GM18861 (cell line): ENCODE data around the gene RCL1.

Experiments used
- ATAC-seq: cut with Tn5 transposase; IDR thresholded peaks from one replicate; pipeline ENCODE4 v1.9.1; 2021; ENCODE audit not compliant: unreplicated experiment

The RCL1 gene

GRCh38 chr9:4838189-4838546, 45.4 kb downstream of the RCL1 start:
- no peak for ATAC-seq

- ATAC-seq: no peak
Observed at GRCh38 chr9:4839470-4839912, 46.7 kb downstream of the RCL1 start.

GRCh38 chr9:4840018-4840417, 47.3 kb downstream of the RCL1 start:
- ATAC-seq: no peak

GRCh38 chr9:4842213-4842612, 49.5 kb downstream of the RCL1 start:
- no peak for ATAC-seq

GRCh38 chr9:4842734-4843133, 50.0 kb downstream of the RCL1 start:
- ATAC-seq: no peak

DNA sequence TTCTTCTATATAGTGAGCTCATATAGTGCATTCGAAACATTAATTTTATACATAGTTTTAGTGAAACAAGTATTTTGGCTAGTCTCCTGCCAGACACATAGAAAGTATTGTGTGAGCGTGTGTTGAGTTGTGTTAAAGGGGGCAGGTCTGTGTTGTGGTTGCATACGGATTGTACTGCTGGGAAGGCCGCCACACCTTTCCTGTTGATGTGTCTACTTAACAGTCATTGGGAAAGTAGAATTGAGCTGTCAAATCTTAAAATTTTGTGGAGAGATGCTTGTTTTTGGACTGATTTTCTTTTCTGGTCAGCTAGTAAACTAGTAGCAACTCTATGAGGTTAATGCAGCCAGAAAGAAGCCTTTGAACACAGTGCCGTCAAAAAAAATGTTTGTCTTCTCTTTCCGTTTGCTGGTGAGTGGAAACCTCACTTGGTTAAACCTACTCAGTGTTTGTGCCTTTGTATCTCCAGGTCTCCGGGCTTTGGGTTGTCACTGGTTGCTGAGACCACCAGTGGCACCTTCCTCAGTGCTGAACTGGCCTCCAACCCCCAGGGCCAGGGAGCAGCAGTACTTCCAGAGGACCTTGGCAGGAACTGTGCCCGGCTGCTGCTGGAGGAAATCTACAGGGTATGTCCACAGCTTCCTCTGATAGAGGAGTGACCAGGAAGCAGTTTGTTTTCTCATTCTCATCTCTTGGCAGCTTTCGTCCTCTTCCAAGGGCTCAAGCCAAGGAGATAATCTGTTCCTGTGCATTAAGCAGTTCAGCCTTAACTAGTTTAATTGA, 51.5 kb downstream of the RCL1 start:
- ATAC-seq: no peak

GRCh38 chr9:4849369-4849768, 56.6 kb downstream of the RCL1 start:
- ATAC-seq: no peak

- no peak for ATAC-seq
Observed at GRCh38 chr9:4850603-4851310, 58.0 kb downstream of the RCL1 start.

- ATAC-seq: no peak
Observed at GRCh38 chr9:4852419-4852818, 59.7 kb downstream of the RCL1 start.

DNA sequence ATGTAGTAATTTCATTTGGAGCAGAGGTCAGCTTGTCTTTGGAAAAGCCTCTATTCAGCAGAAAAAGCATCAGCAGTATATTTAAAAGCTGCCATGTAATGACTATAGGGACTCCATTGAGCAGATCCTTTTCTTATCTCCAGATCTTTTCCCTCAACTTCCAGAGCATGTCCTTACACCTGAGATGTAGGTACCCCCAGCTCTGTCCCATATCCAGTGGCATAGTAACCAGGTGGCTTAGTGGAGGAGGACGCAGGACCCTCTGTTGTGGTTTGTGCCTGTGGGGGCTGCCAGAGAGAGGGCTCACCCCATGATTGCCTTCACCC, 61.5 kb downstream of the RCL1 start:
- ATAC-seq: no peak

DNA sequence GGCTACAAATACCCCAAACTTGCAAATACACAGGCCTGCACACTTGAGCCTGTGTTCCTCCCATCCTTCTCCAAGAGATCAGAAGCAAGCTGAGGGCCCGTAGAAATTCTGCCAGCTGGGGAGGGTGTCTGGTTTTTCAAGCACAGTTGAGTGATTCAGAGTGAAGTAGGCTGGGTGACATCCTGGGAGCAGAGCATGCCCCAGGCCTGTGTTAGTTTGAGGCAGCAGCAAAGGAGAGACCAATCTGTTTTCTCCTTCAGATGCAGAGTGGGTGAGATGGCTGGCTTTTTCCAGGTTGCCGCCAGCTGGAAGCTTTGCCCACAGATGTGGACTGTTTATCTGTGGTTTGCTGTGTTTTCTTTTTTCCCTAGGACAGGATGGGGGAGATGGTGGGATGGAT, 63.1 kb downstream of the RCL1 start:
- no peak for ATAC-seq

- no peak for ATAC-seq
Observed at GRCh38 chr9:4857163-4857810, 64.5 kb downstream of the RCL1 start.

GRCh38 chr9:4859035-4859434, 66.3 kb downstream of the RCL1 start:
- no peak for ATAC-seq

DNA sequence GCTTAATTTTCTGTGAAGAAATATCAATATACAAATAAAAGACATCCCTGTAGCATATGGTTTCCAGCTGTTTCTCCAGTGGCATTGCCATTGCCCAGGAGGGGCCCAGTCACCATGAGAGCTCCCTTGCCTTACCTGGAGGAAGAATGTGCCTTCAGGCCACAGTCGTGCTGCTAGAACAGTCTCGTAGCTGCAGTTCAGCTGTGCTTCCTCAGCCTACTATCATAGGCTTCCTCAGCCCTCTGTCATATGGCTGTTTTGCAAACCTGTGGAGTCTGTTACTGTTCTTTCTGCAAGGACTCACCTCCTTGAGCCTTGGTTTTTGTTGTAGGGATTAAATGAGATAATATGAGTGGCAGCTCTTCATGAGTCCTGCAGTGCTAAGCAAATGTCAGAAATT, 67.6 kb downstream of the RCL1 start:
- no peak for ATAC-seq

GRCh38 chr9:4861145-4861544, 68.4 kb downstream of the RCL1 start:
- no peak for ATAC-seq

- ATAC-seq: no peak
Observed at GRCh38 chr9:4861736-4862451, 69.2 kb downstream of the RCL1 start.

DNA sequence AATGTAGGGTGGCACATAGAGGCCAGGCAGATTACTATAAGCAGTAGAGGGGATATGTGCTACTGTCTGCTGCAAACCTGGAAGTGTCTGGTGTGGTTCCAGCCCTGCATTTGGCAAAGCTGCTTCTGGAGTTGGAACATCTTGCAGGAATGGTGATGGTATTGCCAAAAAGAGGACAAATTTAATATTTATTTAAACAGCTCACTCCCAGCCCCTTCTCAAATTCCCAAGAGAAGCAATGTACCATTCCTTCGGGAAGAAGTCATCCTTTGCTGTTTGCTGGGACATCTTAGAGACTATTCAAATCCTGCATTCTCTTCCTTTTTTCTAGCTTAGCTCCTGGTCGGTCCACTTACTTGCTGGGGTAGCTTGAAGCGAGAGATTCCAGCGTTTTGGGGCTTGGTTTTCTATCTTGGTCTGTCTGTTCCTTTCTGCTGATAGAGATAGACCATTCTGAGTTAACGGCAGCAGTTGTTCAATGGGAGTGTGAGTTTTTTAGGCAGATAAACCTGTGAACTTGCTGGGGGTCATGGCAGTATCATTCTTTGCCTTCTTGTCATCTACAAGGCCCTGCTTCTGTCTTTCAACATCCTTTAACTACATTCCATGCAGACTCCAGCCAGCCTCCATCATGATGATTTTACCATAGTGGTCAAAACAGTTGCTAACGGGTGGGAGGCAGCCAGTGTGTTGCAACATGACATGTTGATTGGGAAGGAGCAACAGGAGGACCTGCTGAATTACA, 69.9 kb downstream of the RCL1 start:
- no peak for ATAC-seq

DNA sequence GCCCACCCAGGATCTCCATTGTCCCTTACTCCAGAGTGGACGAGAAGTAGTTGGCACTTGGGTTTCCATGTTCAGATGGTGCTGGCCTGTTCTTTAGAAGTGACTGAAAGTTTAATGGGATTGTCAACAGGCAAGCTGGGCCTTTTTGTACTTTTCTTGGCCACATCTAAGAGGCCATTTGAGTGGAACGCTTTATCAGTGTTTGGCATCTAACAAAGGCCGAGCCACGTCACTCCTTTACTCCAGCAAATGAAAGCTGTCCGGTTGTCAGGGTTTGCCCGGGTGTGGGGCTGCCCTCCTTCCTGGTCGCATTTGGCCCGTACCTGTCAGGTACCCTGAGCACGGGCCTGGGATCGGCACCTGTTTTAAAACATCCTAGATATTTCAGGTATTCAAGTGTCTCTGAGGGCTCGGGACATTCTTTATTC, 71.5 kb downstream of the RCL1 start:
- no peak for ATAC-seq

DNA sequence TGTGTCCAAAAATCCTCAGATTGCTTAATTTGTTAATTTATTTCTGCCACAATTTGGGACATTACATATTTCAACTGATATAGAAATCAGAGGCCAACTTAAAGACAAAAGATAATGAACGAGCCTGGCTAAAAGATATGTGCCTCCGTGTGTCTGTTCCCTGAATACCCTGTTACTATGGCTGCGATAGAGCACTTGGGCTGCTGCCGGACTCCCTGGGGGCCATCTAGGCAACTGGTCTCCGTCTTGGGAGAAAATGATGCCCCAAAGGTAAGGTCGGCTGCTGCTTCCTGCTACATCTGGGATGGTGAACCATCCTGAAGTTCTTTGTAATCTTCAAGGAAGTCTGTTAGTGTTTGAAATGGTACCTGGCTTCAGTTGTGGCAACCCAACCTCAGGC, 72.0 kb downstream of the RCL1 start:
- no peak for ATAC-seq

- no peak for ATAC-seq
Observed at GRCh38 chr9:4865681-4866080, 72.9 kb downstream of the RCL1 start.
